GM21529 (cell line): ENCODE results near the gene CLEC14A.

ENCODE experiments used
- ATAC-seq: cut with Tn5 transposase; IDR thresholded peaks from one replicate; pipeline ENCODE4 v1.9.1; 2021; ENCODE audit not compliant: unreplicated experiment

The CLEC14A gene

DNA sequence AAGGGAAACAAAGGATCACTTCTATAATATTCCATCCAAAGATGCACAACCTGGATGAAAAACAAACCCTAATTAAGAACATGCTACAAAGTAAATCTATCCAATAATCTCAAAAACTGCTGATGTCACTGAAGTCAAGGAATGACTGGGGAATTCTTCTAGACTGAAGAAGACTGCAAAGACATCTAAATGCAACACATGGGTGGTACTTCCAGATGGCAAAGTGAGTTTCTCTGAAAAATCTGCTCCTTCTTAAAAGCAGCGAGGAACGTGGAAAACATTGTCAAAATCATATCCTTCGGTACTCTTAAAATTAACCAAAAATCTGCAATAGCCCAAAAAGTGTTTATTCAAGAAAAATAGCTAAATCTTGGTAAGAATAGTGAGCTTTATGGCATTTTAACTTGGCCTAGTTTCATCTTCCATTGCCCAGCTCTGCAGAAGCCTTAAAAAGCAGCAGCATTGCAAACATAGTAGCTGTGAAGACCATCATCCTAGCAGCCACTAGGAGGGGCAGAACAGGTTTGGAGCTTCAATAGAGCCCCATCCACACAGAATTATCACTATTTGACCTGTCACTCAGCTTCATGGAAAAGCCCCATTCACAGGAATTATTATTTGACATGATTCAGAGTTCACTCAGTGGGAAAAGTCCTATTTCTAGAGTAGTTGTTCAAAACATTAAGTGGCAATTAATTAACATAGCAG, 7.4 kb downstream of the CLEC14A start:
- ATAC-seq = no peak

DNA sequence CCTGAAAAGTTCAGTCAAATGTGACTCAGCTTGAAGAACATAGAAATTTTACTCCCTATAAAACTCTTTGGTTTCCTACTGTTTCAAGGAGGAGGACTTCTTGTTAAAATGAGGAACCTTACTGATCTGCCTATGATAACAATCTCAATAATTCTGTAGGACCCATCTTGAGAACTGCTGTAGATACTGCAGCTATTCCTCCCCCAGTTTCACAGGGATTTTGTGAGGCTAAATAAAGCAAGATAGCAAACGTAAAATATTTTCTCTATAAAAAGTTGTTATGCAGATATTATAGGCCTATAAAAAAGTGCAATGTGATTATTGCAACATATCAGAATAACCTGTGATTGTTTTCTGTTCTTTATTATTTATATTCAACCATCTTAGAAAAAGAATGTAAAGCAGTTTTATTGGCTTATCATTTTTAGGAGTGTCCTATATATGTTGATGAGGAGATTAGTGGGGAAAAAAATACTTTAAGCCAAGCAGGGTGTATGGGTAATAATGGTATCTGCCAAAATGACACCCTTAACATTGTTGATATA, 12.1 kb downstream of the CLEC14A start:
- no peak for ATAC-seq

DNA sequence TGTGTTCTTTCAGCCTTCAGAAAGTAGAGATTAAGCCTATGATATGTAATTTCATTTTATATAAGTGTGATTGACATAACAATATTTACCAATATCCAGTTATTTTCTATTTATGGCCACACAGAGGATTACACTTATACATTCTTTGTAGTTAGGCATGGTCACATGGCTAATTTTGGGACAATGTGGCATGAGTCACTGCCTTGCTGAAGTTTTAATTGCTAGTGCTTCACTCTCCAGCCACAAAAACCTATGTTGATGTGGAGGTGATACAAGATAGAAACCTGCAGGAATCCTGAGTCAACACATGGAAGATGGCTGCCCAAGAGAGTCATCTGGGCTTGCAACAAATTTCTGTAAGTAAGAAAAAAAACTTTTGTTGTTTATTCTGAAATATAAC, 17.0 kb downstream of the CLEC14A start:
- no peak for ATAC-seq

DNA sequence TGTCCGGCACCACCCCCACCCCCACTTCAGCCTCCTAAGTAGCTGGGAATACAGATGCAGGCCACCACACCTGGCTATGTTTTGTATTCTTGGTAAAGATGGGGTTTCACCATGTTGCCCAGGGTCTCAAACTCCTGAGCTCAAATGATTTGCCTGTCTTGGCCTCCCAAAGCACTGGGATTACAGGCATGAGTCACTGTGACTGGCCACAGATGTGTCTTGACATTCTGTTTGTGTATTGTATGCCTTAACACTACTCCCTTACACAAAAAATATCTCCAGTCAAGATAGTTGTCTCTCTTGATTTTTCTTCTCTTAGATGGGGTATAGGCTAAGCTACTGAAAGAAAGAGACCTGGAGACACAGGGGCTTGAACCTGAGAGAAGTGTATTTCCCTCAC, 17.6 kb downstream of the CLEC14A start:
- ATAC-seq = no peak

DNA sequence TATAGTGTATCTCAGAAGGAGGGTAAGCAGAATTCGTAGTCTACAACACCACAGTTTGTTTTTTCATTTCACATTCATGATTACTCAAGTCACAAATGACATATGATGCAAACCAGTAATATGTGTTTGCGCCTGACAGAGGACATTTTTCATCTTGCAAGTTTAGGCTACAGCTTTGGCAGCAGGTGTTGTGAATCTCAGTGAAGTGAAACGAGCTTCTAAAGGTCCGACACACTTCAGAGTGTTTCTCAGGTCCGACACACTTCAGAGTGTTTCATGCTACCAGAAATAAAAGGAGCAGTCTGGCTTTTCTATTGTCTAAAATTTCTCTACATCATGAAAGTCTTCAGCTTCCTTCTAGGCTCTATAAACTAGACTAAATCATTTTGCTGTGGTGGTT, 22.7 kb downstream of the CLEC14A start:
- ATAC-seq = no peak

DNA sequence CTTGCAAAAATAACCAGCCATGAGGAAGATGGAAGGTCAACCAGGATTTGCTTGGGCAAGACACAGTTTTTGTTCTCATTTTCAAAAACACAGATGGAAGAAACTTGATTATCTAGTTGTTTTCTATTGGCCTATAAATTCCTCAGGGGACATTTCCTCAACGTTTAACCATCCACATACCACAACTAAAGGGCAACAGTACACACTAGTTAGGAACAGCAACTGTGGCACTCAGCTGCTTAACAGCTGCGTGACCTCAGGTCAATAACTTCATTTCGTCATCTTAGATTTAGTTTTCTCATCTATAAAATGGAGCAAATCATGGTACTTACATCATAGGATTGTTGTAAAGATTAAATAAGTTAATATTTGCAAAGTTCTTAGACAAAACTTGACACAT, 29.5 kb downstream of the CLEC14A start:
- ATAC-seq = no peak

DNA sequence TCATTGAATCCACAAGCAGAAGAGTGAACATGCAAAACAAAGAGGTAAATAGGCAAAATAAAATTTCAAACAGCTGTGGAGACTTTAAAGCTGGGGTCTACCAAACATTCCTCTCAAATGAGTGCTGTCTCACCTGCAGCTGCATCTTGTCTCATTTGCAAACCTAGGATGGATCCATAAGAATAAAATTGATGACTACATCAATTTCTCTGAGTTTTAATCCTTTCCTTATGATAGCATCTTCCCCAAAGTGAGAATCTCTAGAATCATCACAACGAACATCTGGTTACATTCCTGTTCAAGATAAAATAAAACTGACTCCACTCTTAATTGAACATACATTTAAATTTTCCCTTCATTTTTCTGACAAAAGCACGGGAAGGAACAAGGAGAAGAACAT, 29.9 kb downstream of the CLEC14A start:
- ATAC-seq = no peak

DNA sequence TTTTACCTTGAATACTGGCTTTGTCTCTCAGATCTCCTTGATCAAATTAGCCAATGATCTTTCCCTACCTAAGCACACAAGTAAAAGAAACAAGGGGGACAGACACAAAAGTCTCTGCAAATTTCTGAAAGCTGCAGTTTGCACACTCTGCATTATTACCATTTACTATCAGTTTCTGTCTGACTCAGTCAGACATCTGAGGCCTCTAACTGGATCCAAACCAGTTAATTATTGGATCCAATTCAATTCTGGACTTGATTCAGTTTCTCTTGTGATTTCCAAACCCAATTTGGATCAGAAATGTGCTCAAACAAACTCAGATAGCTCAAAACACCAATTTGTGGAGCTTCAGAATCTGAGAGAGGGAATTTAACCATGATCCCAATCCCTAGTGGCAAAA, 31.6 kb downstream of the CLEC14A start:
- no peak for ATAC-seq

DNA sequence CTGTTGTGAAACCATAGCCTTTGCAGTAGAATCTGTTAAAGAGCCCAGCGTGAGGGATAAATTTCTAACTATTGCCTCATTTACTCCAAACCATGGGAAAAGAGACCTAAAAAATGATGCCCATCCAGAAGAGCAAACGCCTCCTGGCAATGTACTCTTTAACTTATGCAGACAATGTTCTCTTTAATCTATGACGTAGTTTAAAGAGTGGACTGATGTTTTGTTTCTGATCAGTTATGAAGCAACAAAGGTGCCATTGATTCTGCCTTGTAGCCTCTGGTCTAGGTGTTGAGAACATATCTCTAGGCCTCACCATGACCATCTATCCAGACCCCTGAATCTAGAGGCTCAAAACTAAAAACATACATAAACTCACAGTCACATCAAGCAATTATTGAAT, 34.8 kb downstream of the CLEC14A start:
- no peak for ATAC-seq

DNA sequence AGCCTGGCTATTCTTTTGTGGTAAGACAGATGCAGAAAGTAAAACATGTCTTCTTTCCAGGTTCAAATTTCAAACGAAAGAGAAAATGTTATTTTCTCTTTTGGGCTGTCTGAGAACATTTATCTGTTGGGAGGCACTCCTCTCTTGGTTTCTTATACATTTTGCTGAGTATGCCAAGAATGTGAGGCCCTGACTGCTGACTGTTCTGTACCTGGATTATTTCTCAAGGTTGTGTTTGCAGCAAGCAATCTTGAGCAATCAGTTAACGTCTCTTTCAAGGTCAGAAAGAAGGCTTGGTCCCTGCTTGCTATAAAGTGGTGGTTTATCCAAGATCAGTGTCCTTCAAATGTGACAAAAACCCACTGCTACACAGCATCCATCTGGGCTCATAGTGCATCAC, 38.3 kb downstream of the CLEC14A start:
- ATAC-seq = no peak

DNA sequence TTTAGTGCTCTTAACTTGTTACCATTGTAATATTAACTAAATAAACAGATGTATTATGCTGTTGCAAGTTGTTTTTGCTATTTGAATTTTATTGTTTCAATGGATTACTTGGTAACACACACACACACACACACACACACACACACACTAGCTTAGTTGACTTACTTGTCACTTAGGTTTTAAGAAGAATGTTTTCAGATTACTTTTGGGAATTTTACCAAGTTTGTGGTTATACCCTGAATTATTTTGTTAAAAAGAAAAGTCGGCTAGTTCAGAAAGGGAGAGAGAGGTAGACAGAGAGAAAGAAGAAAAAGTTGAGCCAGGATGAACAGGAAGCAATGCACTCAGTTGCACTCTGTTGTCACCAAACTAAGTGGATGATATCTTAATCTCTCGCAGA, 42.9 kb downstream of the CLEC14A start:
- ATAC-seq = no peak

DNA sequence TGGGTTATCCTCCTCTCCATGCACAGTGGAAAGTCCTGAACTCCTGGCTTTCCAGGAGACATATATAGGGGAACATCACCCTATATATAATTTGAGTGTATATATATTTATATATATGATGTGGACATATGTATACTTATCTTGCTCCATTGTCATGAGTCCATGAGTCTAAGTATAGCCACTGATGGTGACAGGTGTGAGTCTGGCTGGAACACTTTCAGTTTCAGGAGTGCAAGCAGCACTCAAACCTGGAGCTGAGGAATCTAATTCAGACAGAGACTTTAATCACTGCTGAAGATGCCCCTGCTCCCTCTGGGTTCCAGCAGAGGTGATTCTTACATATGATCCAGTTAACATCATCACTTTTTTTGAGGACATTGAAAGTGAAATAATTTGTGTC, 43.8 kb downstream of the CLEC14A start:
- ATAC-seq = no peak

DNA sequence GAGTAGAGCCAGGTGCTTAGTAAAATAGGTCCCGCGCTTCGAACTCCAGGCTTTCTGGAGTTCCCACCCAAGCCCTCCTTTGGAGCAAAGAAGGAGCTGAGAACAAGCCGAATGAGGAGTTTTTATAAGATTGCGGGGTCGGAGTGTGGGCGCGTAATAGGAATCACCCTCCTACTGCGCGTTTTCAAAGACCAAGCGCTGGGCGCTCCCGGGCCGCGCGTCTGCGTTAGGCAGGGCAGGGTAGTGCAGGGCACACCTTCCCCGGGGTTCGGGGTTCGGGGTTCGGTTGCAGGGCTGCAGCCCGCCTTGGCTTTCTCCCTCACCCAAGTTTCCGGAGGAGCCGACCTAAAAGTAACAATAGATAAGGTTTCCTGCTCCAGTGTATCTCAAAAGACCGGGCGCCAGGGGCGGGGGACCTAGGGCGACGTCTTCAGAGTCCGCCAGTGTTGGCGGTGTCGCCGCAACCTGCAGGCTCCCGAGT, 44.6 kb downstream of the CLEC14A start:
- ATAC-seq = no peak

DNA sequence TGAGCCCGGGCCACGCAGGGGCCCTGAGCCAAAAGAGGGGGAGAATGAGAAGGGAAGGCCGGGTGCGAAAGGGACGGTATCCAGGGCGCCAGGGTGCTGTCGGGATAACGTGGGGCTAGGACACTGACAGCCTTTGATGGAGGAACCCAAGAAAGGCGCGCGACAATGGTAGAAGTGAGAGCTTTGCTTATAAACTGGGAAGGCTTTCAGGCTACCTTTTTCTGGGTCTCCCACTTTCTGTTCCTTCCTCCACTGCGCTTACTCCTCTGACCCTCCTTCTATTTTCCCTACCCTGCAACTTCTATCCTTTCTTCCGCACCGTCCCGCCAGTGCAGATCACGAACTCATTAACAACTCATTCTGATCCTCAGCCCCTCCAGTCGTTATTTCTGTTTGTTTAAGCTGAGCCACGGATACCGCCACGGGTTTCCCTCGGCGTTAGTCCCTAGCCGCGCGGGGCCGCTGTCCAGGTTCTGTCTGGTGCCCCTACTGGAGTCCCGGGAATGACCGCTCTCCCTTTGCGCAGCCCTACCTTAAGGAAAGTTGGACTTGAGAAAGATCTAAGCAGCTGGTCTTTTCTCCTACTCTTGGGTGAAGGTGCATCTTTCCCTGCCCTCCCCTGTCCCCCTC, 45.2 kb downstream of the CLEC14A start:
- no peak for ATAC-seq

DNA sequence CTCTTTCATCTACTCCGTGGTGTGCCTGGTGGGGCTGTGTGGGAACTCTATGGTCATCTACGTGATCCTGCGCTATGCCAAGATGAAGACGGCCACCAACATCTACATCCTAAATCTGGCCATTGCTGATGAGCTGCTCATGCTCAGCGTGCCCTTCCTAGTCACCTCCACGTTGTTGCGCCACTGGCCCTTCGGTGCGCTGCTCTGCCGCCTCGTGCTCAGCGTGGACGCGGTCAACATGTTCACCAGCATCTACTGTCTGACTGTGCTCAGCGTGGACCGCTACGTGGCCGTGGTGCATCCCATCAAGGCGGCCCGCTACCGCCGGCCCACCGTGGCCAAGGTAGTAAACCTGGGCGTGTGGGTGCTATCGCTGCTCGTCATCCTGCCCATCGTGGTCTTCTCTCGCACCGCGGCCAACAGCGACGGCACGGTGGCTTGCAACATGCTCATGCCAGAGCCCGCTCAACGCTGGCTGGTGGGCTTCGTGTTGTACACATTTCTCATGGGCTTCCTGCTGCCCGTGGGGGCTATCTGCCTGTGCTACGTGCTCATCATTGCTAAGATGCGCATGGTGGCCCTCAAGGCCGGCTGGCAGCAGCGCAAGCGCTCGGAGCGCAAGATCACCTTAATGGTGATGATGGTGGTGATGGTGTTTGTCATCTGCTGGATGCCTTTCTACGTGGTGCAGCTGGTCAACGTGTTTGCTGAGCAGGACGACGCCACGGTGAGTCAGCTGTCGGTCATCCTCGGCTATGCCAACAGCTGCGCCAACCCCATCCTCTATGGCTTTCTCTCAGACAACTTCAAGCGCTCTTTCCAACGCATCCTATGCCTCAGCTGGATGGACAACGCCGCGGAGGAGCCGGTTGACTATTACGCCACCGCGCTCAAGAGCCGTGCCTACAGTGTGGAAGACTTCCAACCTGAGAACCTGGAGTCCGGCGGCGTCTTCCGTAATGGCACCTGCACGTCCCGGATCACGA, 46.0 kb downstream of the CLEC14A start:
- ATAC-seq = no peak

DNA sequence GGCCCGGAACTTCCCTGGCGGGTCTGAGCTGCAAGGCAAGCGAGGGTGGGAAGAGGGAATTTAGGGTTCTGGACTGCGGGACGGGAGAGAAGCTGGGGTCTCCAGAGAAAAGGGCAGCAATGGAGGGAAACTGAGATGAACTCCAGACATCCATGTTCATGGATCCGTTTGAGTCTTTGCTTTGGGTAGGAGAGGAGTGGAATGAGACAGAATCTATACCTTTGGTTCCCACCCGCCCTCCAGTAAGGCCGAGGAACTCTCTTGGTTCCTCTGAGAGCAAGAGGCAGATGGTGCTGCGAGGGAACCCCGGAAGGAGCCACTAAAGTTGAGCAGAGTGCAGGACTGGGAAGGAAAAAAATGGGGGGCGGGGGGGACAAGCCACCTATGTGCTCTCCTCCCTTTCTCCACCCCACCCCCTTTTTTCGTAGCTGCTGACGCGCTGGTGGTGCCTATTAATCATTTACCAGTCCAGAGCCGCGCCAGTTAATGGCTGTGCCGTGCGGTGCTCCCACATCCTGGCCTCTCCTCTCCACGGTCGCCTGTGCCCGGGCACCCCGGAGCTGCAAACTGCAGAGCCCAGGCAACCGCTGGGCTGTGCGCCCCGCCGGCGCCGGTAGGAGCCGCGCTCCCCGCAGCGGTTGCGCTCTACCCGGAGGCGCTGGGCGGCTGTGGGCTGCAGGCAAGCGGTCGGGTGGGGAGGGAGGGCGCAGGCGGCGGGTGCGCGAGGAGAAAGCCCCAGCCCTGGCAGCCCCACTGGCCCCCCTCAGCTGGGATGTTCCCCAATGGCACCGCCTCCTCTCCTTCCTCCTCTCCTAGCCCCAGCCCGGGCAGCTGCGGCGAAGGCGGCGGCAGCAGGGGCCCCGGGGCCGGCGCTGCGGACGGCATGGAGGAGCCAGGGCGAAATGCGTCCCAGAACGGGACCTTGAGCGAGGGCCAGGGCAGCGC, 47.0 kb downstream of the CLEC14A start:
- ATAC-seq = no peak

DNA sequence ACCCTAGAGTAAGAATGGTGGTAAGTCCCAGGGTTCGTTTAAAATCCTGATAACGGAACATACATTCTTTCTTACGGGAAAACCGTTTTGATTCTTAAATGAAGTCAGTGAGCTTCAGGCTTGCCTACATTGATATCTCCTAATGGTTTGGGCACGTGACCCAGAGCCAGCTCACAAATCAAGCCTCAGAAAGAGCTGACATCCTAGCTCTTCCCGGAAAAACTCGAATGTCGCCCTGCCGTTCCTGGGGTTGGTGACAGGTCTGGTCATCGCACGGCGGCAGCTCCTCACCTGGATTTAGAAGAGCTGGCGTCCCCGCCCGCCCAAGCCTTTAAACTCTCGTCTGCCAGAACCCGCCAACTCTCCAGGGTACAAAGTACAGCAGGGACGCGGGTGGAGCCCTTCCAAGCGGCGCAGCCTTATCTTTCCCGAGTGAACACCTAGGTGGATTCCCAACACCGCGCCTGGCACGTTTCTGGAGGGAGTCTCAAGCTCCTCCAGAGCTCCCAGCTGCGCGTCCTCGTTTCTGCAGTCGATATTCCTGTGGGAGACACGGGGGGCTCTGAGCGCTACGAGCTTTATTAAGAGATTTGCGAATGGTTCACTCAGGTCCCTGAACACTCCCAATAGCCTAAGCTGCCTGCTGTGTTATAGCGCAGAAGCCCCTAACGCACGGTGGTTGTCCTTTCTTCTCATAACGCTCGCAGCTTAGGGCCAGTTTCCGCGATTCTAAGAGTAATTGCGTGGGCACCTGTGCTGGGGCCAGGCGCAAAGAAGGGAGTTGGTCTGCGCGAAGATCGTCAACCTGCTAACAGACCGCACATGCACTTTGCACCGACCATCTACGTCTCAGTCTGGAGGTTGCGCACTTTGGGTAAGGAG, 47.9 kb downstream of the CLEC14A start, which contains the start of gene SSTR1:
TSS of gene SSTR1 (plus strand) at position 169 of the 882 bp plus-strand sequence. CDS start 1,486 bp downstream, outside the sequence.
- no peak for ATAC-seq

DNA sequence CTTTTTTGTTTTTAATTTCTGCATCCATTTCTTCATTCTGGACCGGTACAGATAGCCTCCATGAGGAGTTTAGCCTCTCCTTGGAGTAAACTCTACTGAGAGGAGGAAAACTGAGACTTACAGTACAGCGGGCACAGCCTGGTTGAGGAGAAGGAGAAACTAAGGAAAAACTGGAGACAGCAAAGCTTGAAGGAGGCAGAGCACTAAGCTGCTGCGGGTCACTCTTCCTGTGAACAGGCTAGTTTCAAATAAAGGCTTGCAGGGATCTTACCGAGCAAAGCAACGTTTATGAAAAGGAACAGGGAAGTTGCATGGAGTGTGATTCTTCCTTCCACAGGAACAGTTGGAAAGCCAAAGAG, 48.5 kb downstream of the CLEC14A start:
- ATAC-seq = no peak

DNA sequence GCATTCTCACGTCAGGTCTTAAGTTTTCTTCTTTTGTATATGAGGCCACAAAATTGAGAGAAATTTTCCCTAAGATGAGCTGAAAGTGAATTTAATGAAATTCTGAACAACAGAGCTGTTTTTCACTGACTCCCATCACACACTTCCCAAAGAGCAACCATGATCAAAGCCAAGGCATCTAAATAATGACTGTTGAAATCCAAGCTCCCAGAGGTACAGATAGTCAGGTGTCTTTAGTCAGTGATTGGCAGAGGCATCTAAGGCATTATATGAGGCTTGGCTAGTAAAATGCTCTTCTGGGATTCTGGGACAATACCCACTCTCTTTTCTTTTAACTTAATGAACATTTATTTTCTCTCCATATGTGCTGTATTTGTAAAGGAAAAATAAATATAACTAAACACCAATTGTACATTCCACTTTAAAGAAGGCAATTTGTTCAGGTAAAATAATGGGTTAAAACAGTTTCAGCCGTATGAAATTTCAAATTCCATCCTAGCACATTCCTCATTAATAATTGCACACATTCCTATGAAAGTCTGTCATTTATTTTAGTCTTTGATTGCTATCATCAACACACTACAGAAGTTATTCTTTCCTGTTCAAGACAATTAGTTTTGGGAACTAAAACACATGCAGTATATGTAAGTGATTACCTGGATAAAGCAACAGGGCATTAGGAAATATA, 49.1 kb downstream of the CLEC14A start:
- ATAC-seq = no peak
